ENCODE measurements around the gene WNT3A.

Gene WNT3A

DNA sequence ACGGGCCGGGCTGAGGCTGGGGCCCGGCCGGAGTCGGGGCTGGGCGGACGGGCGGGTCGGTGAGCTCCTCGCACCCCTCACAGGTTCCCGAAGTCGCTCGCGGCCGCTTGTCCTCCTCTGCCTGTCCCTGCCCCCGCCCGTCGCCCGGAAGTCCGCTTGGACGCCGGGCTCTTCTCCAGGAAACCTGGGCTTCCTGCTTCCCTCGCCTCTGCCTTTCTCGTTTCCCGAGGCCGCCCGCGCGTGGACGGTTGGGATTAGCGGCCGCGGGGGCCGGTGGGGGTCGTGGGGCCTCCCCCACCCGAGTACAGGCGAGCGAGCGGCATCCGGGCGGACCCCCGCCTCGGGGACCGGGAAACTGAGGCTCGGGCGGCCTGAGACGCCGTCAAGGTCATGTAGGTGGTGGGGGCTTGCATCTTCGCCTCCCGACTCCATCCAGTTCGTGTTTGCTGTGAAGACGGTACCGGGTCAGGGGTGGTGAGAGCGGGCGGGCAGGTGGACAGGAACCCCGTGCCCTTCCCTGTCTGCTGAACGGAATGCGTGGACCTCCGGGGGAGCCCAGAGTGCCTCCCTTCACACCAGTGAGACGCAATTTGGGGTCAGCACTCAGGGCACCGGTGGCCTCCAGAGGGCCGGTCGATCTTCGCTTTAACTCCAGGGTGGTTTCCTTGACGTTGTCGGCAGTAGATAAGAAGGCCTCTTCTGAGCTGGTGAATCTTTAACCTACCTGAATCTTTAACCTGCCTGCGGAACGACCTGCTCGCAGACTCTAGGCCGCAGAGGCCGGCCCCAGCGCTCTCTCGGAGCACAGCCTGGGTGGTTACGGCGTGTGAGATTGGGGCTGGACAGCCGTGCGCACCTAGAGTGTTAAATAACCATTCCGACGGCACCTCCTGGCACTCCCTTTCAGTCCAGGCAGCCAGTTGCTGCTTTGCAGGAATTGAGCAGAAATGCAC is 76.4 kb downstream of the WNT3A start:
- DNase-seq, result peak in 15 of 58 donors; percentile 34 to 70 (median 56)

DNA sequence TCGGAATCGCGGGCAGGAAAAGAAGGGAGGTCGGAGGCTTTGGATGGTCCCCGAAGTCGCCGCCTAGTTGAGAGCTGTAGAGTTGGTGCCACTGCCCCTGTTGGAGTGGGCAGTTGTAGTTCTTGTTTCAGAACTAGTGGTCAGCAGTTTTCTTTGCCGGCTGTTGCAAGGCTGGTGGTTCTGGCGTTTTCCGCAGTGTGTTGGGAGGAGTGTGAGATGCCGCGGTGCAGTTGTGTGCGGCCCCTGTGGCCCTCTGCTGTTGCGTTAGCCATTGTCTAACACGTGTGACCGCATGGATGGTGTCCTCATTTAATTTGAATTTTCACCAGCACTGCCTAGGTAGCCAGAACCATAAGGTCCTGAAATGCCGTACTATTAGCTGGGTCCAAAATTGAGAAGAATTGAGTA is 77.1 kb downstream of the WNT3A start:
- peak in 7 of 58 donors; percentile 17 to 46 (median 23) for DNase-seq

DNA sequence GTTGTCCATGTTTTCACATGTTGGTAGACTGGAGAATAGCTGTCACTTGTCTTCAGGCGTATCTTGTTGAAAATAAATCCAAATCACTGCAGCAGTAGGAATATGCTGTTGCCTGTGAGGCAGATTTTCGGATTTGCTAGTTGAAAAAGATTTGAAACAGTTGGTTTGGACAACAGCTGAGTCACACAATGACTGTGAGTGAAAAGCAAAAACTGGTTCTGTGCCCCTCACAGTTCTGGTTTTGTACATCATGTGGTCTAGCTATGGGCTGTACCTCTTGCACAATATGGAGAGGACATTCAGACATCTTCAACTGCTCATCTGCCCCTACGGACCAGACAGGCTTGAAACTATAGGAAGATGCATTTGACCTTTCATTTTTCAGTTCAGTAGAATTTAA is 77.5 kb downstream of the WNT3A start:
- DNase-seq, result no peak

DNA sequence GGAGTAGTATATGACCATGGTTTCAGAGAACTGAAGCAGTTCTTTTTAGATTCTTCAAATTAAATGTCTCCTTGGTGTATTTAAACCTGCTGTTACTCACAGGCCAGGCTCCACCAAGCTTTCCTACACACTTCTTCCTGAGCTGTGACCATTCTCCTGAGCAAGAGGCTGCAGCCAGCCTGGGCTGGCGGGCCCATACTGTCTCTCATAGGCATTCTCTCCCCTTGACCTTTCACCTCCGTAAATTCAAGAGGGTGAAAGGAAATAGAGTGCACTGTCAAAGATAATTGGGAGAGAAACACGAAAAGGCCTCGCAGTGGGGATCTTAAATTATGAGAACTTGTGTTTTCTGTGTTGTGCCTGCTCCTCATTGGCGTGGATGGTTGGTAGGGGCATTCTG is 78.0 kb downstream of the WNT3A start:
- DNase-seq, result no peak

DNA sequence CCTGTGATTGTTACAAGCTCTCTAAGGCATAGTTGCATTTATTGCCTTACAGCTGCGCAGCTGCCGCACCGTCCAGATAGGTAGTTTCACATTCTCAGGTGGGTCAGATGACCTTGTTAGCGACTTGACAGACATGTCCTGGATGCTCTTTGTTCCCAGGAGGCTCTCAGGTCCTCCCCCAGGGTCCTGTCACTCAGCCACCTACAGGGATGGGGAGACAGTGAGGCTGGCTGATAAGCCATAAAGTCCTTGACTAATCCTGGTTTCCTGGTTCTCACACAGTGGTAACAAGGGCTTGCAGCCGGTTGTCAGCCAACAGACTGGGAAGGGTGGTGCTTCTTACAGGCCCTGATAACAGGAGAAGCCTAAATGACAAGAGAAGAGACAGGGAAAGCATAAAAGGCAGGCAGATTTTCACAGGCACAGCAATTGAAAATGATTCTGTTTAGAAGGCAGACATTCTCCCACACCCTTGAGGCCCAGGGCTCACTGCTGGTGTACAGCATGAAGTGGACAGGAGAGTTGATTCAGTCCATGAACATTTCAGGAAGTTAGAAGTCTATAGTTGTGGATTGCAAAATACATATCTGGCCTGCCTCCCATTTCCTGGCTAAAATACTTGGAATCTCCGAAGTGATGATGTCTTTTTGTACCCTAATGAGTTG is 78.6 kb downstream of the WNT3A start:
- no peak for DNase-seq

DNA sequence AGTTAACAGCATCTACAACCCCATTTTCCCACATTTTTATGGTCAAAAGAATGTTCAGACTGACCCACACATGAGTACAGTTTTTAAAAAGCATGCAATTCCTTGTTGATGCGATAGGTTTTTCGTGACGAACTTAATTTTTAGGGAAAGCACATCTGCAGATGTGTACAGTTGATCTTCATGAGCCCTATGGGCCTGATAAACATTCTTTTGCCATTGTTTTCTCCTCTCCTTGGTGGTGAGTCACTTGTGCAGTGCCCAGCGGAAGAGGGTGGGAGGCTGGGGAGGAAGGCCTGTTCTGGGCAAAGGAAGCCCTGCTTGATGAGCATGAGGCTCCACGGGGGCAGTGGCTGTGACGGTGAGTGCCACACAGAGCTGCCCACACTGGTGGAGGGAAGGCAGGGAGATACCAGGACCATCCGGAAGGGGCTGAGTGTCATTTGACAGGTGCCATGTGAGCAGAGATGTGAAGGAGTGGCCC is 81.0 kb downstream of the WNT3A start:
- peak in 5 of 58 donors; percentile 16 to 43 (median 26) for DNase-seq

DNA sequence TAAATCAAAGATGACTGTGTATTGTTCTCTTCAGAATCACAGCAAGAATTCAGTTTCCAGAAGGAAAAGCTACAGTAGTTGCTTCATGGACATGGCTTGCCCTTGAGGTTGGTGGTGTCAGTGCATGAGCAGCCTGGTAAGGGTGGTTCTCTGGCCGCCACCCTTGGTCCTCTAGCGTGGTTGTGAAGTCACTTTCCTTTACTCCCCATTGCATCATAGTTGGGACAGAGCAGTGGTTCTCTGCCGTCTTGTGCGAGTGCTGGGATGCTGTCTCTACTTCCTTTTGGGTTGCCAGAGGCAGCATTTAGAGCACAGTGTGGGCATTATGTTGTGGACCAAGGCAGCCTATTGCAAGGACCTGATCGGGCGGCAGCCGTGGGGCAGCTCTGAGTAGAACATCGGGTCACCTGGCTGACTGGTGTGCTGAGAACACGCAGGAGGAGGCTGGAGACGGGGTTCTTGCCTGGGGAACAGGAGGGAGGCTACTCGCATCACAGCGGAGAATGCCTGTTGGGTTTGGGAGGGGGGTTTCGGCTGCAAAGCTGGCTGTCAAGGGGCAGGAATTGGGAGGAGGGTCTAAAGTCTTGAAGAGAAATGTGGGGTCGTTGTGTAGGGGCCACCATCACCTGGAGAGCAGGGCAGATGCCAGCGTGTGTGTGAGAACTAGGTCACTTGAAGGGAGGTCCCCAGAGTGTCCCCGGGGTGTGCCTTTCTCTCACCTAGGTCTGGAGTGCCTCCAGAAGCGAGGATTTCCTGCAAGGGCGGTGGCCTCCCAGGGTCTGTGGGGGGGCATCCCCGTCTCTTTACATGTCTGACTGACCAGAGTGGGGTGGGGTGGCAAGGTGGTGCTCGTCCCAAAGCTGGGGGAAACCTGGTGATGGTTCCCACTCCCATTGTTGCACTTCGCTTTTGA is 82.0 kb downstream of the WNT3A start:
- DNase-seq, result no peak

DNA sequence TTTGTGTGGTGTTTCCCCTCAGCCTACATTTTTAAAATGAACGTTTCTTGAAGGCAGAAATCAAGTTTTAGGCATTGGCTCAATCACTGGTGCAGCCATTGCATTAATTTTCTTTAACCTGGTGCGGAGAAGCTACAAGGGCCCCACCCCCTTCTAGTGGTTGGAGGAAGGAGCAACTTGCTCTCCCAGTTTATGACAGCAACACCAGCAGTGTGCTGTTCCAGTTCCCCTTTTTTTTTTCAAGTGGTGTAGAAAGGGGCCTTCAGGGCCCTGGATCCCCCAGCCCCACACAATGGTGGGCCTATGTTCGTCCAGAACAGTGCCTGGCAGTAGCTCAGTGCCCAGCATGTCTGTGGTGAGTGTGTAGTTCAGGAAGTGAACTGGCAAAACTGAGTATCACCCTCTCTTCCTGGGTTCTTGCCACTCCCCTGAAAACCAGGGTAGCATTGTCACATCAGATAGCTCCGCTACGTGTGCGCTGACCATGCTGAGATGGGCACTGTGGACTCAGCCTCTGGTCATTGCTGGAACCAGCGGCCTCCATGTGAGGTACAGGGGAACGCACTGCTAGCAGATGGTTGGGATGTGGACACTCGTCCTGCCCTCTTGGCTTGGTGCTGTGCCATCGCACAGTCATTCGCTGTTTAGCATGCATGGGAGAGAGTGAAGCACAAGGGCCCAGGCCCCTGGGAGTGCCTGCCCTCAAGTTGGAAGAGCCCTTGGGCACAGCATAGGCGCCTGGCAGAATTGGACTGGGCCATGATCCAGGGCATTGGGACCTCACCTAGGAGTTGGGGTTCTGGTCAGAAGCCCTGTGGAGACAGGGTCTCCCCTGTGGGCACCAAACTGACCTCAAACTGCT is 83.0 kb downstream of the WNT3A start:
- peak in 2 of 58 donors; percentile 27 to 37 for DNase-seq

DNA sequence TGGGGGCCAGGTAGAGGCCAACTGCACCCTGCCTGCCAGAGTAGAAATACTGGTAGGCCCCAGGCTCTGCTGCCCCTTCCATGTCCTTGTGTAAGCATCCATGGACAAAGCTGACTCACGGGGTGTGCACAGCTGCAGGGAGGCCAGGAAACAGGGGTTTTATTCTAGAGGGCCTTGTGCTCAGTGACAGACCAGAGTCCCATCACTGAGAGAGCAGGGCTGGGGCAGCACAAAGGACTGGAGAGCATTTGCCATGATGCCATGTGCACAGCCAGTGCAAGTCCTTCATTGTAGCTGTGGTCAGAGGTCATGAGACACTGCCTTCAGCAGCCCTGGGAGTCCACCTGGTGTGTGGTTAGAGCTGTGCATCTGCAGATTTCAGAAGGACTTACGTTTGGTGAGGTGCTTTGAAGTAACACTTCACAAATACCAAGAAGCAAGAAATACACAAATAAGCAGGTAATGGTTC is 83.8 kb downstream of the WNT3A start:
- DNase-seq, result peak in 5 of 58 donors; percentile 23 to 58 (median 36)

DNA sequence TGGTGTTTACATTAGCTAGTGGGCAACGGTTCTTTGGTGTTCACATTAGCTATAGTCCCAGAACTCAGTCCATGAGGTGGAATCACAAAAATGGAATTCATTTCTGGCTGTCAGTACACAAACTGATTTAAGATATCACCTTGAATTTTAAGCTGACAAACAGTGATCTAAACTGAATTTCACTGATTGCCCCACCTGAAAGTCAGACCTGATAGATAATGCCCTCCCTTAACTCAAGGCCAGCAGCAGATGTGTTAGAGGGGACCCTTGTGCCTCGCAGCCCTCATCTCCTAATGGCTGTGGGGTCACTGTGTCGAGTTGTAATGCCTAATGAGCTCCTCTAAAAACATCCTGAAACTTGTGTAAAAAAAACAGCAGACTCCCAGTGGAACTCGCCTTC is 84.3 kb downstream of the WNT3A start:
- DNase-seq, result no peak

DNA sequence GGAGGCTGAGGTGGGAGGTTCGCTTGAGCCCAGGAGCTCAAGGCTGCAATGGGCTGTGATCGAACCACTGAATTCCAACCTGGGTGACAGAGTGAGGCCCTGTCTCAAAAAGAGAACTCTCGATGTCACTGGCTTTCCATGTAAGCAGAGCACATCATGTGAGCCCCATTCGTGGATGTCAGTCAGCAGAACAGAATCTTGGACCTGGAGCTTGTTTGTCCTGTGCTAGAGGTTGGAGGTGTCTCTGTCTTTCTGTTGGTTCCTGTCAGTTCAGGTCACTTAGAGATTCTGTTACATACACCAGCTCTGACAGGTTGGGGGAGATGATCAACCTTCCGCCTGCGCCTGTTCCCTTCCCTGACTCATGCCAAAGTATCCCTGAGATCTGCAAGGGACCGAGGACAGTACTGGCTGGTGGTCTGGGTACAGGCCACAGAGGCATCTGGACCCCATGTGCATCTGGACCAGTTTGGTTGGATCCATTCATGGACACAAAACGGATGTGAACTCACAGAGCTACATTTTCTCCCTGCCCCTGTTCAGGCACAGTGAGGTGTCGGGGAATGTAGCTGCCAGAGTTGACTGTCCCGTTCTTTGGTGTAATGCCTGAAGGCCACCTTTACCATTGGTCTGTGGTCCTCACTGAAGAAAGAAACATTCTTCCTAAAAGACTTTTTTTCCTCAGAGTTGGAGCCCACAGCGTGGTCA is 85.7 kb downstream of the WNT3A start:
- DNase-seq, result no peak

DNA sequence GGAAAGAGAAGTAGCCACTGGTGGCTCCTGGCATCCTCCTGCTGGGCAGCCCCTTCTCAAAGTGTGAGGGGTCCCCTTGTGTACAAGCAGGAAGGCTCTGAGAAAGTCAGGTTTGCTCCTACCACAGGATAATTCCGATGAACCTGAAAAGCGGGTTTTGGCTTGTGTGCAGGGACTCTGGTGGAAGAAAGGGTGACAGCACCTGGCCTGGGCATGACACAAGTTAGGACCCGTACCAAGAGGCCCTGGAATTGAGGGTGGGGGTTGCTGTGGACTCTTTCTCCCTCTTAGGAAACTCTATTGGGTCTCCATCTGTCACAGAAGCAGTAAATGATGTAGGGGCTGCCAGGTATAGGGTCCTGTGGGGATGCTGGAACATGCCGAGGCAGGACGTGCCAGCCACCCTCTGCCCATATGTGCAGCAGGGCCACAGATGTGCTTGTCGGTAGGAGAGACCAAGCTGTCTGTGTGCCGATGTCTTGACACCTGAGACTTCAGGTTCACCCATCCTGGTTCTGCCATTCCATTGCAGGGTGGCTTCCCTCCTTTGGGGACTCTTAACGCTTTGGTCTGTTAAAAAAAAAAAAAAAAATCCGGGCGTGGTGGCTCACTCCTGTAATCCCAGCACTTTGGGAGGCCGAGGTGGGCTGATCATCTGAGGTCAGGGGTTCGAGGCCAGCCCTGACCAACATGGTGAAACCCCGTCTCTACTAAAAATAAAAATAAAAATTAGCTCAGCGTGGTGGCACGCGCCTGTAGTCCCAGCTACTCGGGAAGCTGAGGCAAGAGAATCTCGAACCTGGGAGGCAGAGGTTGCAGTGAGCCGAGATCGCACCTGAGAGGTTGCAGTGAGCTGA is 86.5 kb downstream of the WNT3A start:
- DNase-seq, result no peak

DNA sequence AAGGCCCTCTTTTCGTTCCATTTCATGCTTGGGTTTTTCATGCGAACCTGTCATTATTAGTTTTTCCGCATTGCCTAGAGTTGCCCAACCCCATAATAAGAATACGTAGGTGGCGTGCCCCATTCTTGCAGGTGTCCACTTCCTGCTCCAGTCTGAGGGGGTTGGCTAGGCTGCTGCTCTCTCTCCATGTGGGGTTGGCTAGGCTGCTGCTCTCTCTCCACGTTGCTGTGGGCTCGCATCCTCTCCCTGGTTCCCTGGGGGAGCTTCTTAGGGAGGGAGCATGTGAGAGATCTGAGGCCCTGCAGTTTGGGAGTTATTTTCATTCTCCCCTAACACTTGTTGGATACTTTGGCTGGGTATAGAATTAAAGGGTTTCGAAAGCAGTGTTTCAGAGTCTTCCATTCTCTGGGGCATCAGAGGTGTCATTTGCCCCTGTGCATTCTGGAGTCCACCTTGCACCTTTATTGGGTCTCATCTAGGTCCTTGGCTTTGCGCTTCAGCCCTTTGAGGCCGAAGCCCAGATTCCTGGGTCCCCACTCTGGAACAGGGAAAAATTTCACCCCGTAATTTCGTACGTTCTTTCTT is 87.7 kb downstream of the WNT3A start:
- no peak for DNase-seq

DNA sequence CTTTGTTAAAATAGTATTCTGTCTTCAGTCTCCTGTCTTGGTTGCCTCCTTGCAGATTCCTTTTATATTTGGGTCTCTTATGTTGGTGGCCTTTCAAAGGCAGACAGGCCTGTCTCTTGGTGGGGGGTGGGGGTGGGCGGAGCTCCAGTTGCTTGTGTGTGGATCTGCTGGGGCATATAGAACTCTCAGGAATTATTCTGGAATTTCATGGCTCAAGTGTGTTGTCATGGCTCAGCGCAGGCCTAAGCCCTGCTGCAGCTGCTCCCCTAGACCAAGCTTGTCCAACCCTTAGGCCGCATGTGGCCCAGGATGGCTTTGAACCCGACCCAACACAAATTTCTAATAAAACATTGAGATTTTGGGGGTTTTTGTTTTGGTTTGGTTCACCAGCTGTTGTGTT is 88.4 kb downstream of the WNT3A start:
- no peak for DNase-seq

DNA sequence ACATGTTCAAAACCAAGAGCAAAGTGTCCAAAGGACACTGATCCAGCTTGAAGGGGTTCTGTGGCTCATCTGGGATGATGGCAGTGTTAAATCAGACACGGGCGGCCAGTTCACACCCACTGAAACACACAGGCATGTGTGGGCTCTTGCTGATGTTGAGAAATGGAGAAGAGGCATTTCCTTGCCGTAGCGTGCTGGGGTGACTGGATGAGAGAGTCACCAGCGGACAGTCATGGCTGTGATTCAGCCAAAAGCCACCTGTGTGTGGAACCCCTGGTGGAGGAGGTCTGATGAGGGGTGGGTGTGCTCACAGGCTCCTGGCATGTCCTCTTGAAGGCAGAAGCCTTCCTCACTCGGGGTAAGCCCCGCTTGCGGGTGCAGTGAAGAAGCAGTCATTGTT is 89.1 kb downstream of the WNT3A start:
- DNase-seq, result no peak

DNA sequence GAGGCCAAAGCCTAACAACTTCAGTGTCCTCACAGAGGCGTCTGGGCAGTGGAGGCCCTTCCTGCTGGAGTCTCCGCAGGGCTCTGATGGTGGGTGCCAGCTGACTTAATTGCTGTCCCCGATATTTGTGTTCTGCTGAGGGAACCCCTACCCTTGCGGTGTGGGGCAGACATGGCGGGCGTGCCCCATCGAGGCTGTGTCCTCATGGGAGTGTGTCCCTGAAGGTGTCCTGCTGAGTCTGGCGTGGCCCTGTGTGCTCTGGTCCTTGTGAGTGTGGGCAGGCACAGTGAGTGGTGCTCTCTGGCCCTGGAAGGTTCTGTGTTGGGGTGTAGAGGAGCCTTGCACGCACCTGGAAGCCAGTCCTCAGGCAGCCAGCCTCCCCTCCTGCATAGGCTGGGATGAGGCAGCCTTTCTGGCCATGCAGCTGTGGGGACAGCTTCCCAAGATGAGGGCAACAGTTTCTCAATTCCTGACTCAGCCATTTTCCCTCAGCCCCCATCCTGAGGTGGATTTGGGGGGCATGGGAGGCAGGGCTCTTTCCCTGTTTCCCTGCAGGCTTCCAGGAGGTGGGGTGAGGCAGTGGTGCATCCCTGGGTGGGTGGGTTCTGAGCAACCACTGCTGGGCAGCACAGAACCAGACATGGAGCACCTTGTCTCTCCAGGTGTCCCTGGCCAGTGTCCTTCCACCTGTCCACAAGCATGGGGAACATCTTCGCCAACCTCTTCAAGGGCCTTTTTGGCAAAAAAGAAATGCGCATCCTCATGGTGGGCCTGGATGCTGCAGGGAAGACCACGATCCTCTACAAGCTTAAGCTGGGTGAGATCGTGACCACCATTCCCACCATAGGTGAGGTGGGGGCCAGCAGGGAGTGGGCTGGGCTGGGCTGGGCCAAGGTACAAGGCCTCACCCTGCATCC is 89.9 kb downstream of the WNT3A start:
- DNase-seq, result no peak

Data from anterior cingulate cortex (tissue), 58 donors.